ENCODE data around the gene AJAP1.

GRCh38 chr1:4685523-4685865 lies 31.1 kb downstream of the AJAP1 start:
- TF ChIP-seq CTCF (IDR thresholded peaks at IDR 0.05) (no peak), ZFX (IDR thresholded peaks at IDR 0.05; ENCODE audit: borderline replicate concordance) (no peak)
